ENCODE data around the gene ERBB4. TPM values are rescaled to one million over a fixed set of nuclear protein-coding genes. Genes with fewer than 3 reads are reported as not detected.

The ERBB4 gene
- total RNA-seq, 1 experiment from 2014 or later, result 0.04 TPM

- Histone ChIP-seq H3K4me1 (ENCODE audit: insufficient read depth, low read length) (no peaks in the 10 kb centered on the region), H3K79me1 (ENCODE audit: insufficient read depth, low read depth, low read length, poor library complexity, severe bottlenecking) (no peaks in the 10 kb centered on the region), H3K56ac (ENCODE audit: insufficient read length, low read depth, low read length) (no peak overlapping the region), H3T11ph (ENCODE audit: low read length) (no peak overlapping the region), H2BK120ac (ENCODE audit: low read depth, low read length, poor library complexity, severe bottlenecking) (no peak overlapping the region), H3K18ac (ENCODE audit: insufficient read length, low read depth, low read length) (no peak overlapping the region), H2BK12ac (ENCODE audit: insufficient read length, low read depth, low read length) (no peak overlapping the region), H4K5ac (ENCODE audit: insufficient read length, low read depth, low read length) (no peak overlapping the region), H4K20me1 (ENCODE audit: control insufficient read depth, insufficient read depth, insufficient read length) (no peaks in the 10 kb centered on the region), H3K23ac (ENCODE audit: insufficient read length, low read depth, low read length) (no peak overlapping the region), H3K9me3 (ENCODE audit: control insufficient read depth, low read depth, low read length) (no peaks in the 10 kb centered on the region), H2AFZ (ENCODE audit: low read length) (no peak overlapping the region), H3K14ac (ENCODE audit: insufficient read depth, low read length) (no peak overlapping the region), H2AK5ac (ENCODE audit: insufficient read length, low read length) (no peak overlapping the region), H2BK20ac (ENCODE audit: low read depth, low read length, poor library complexity, severe bottlenecking) (no peak overlapping the region), H3K4ac (ENCODE audit: low read depth, low read length) (no peak overlapping the region), H4K91ac (ENCODE audit: insufficient read length, low read depth, low read length) (no peak overlapping the region), H3K27ac (ENCODE audit: insufficient read length, low read depth, low read length) (no peak overlapping the region), H3K79me2 (ENCODE audit: insufficient read depth, low read length) (no peaks in the 10 kb centered on the region), H3K4me2 (ENCODE audit: insufficient read depth, insufficient read length, low read length) (no peak overlapping the region), H2BK15ac (ENCODE audit: low read depth, low read length) (no peak overlapping the region), H4K8ac (replicated peaks; ENCODE audit: insufficient read length, low read depth, low read length) (no peak overlapping the region), H2BK5ac (ENCODE audit: insufficient read length, low read length) (no peak overlapping the region), H3K23me2 (ENCODE audit: insufficient read length, low read depth, low read length, poor library complexity, severe bottlenecking) (no peaks in the 10 kb centered on the region), H3K9ac (ENCODE audit: extremely low read depth, insufficient read length, low read length) (no peak overlapping the region), H3K27me3 (ENCODE audit: insufficient read depth, low read length) (no peaks in the 10 kb centered on the region)
- no peaks in the 10 kb centered on the region for H3K27me3 Mint-ChIP-seq (ENCODE audit: low read depth)
- peaks cover 7 to 13% of the 10 kb centered on the region in 2 experiments for H3K4me1 Mint-ChIP-seq
- H3K27ac Mint-ChIP-seq, result no peak overlapping the region
- DNase-seq, result no peak
- whole genome bisulfite sequencing (ENCODE audit: extremely low coverage, insufficient read length, low lambda C conversion rate), result no CpG with 5 or more reads among the region's 1 CpG
- H3K9me3 Mint-ChIP-seq, result no peaks in the 10 kb centered on the region
- H3K36me3 Mint-ChIP-seq (ENCODE audit: insufficient read depth in 1 of 3, low read depth in 3 of 3), result no peaks in the 10 kb centered on the region
- no peak overlapping the region for H3K4me3 Mint-ChIP-seq
- no peak for TF ChIP-seq CTCF (conservative IDR thresholded peaks at IDR 0.05)
Observed at GRCh38 chr2:212361174-212361756, 177.3 kb downstream of the ERBB4 start.

Data from H9 (cell line).